C4-2B (cell line): ENCODE measurements around the gene REEP1.

Source experiments
- H3K27ac ChIP-seq: fragments of 450-650 bp; 2 replicates; pipeline ENCODE4 v1.5.1; 2017
- ZFX ChIP-seq: fragments of 450-650 bp; IDR thresholded peaks from 2 replicates; pipeline ENCODE4 v1.6.1; 2017
- TF ChIP-seq, protein P1 (sequence below): fragments of 450-650 bp; conservative IDR thresholded peaks from 2 replicates; pipeline ENCODE4 v1.5.1; 2017; ENCODE audit warnings: mild to moderate bottlenecking

Gene REEP1

DNA sequence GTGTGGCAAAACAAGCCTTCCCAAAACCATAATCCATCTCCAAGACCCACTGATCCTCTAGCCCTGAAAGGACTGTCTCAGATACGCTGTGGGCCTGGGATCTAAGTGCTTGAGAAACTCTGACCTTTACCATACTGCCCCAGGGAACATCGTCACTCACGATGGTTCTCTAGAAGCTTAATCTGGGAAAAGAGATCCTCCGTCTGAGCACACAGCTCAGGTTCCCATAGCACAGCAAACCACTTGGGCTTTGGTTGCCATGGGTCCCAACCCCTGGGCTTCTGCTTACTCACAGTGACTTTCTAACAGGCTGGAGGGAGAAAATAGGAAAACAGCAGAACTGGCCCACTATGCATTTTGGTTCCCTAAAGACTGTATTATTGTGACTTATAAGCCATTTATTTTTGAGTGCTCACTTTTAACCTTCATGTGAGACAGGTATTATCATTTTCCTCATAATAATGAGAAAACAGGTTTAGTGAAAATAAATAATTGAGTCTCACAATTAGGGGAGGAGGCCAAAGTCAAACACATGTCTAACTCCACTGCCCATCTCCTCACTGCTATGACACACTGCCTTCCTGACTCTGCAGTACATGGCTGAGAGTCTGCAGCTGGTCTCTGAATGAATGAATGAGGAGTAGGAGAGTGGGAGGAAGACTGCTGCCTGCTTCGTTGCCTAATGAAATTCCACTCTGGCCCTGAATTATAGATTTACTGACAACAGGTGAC is 46.7 kb downstream of the REEP1 start:
- no peak overlapping the region for H3K27ac ChIP-seq
- TF ChIP-seq, protein P1, sequence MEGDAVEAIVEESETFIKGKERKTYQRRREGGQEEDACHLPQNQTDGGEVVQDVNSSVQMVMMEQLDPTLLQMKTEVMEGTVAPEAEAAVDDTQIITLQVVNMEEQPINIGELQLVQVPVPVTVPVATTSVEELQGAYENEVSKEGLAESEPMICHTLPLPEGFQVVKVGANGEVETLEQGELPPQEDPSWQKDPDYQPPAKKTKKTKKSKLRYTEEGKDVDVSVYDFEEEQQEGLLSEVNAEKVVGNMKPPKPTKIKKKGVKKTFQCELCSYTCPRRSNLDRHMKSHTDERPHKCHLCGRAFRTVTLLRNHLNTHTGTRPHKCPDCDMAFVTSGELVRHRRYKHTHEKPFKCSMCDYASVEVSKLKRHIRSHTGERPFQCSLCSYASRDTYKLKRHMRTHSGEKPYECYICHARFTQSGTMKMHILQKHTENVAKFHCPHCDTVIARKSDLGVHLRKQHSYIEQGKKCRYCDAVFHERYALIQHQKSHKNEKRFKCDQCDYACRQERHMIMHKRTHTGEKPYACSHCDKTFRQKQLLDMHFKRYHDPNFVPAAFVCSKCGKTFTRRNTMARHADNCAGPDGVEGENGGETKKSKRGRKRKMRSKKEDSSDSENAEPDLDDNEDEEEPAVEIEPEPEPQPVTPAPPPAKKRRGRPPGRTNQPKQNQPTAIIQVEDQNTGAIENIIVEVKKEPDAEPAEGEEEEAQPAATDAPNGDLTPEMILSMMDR, result no peak

DNA sequence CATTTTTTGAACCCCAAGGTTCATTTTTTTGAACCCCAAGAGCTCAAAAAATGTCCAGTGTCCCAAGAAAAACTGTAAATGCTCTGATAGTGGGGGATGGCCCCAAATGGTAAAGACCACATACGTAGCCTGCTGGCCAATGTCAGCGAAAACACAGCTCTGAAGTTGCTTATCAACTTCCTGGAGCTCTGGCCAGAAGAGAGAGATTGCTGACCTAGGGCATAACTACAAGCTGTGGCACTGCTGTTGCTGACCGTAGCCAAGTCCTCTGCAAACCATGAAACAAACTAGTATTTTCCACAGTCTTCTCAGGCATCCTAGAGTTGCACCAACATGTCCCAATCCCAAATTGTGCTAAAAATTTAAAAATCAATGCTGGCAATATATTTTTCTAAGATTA is 50.9 kb downstream of the REEP1 start:
- H3K27ac ChIP-seq, result no peak overlapping the region

GRCh38 chr2:86285981-86286380 is 51.4 kb downstream of the REEP1 start:
- H3K27ac ChIP-seq, result no peak overlapping the region
- TF ChIP-seq, protein P1, result no peak
- TF ChIP-seq ZFX, result no peak

More for the DNA sequence above, 50.9 kb downstream of the REEP1 start:
- TF ChIP-seq, protein P1, result no peak
- TF ChIP-seq ZFX, result no peak

- TF ChIP-seq, protein P1, result no peak
- TF ChIP-seq ZFX, result no peak
- H3K27ac ChIP-seq, result no peak overlapping the region
Observed at GRCh38 chr2:86285571-86285970, 51.9 kb downstream of the REEP1 start.

GRCh38 chr2:86284987-86285386 is 52.4 kb downstream of the REEP1 start:
- no peak for TF ChIP-seq ZFX
- TF ChIP-seq, protein P1, result no peak
- H3K27ac ChIP-seq, result no peak overlapping the region

- TF ChIP-seq, protein P1, result no peak
- TF ChIP-seq ZFX, result no peak
- no peak overlapping the region for H3K27ac ChIP-seq
Observed at GRCh38 chr2:86284401-86284841, 53.0 kb downstream of the REEP1 start.

DNA sequence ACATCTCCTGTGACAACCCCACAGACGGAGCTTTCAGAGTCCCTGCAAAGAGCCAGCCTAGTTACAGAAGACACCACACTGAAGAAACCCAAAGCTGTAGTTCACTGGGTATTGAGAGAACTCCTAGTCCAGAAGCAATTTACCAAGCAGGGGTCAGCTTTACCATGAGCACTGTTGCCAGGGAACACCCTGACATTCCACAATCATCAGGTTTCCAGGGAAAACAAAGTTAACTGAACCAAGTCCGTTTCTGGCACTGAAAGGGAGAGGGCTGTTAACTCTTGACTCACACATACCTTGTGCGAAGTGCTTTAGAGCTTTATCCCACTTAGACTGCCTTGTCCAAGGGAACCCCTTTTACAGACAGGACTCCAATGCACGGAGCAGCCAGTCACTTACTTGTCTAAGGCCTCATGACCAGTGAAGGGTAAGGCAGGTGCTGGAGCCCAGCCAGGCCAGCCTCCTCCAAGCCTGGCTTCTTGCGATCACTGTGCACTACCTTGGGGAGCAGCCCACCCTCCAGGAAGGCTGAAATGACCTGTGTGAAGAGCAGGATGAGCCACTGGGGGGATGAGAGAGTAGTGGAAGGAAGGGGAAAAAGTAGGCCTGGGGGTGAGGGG is 53.9 kb downstream of the REEP1 start:
- no peak overlapping the region for H3K27ac ChIP-seq
- TF ChIP-seq ZFX, result no peak
- TF ChIP-seq, protein P1, result no peak
